ENCODE data around the gene NEK10.
A peak's percentile ranks its signal among the peaks of the same experiment; 100 is the strongest.

DNA sequence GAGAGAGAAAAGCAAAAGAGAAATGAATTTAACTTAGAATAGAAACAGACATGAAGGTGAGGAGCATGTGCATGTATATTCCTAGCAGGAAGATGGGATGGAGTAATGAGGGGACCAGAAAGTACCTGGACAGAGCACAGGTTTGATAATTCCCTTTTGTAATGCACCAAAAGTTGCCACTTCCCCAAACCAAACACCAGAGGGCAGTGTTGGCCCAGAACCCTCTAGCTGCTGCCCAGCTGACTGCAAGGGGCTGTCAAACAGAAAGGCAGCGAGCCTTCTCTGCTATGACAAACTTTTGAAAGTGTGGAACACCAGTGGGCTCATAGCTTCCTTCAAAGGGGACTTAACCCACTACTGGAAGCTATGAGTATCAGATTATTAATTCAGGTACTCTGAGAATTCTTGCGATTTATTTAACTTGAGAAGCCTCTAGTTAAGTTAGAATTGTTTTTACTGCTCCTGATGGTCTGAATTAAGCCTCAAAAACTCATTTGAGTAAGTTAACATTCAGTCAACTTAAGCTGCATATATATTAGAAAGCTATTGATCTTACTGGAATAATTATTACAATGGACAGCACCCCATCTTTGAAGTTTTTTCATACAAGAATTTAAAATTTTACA lies 234.9 kb downstream of the NEK10 start:
- TF ChIP-seq, protein P1, sequence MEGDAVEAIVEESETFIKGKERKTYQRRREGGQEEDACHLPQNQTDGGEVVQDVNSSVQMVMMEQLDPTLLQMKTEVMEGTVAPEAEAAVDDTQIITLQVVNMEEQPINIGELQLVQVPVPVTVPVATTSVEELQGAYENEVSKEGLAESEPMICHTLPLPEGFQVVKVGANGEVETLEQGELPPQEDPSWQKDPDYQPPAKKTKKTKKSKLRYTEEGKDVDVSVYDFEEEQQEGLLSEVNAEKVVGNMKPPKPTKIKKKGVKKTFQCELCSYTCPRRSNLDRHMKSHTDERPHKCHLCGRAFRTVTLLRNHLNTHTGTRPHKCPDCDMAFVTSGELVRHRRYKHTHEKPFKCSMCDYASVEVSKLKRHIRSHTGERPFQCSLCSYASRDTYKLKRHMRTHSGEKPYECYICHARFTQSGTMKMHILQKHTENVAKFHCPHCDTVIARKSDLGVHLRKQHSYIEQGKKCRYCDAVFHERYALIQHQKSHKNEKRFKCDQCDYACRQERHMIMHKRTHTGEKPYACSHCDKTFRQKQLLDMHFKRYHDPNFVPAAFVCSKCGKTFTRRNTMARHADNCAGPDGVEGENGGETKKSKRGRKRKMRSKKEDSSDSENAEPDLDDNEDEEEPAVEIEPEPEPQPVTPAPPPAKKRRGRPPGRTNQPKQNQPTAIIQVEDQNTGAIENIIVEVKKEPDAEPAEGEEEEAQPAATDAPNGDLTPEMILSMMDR (IDR thresholded peaks at IDR 0.05), result peak; percentile 74 to 93 (median 80)
- no peak for TF ChIP-seq POLR2A (IDR thresholded peaks at IDR 0.05)

All from adrenal gland (tissue), 5 donors.